HFFc6 (cell line): ENCODE results near the gene ZNF853. TPM values are rescaled to one million over a fixed set of nuclear protein-coding genes. Genes with fewer than 3 reads are reported as not detected.
"Not testable (repeated sequence)": the region's sequence is repeated elsewhere in the genome, so short reads cannot be mapped to it uniquely, and the experiment has no call there.

Experiments
- DNase-seq: peaks from one replicate; pipeline ENCODE4 v3.0.0-alpha.2; 2018
- H3K27ac Mint-ChIP-seq: 2 replicates; pipeline ENCODE4 v1.8.0; 2020; ENCODE audit warnings: mild to moderate bottlenecking, mixed read lengths
- H3K27me3 Mint-ChIP-seq: 2 replicates; pipeline ENCODE4 v1.8.0; 2021; ENCODE audit warnings: mild to moderate bottlenecking, moderate library complexity, mixed read lengths; ENCODE audit not compliant: insufficient read depth
- H3K36me3 Mint-ChIP-seq: 2 replicates; pipeline ENCODE4 v1.8.0; 2021; ENCODE audit warnings: low read depth, mixed read lengths
- H3K4me1 Mint-ChIP-seq: 2 replicates; pipeline ENCODE4 v1.8.0; 2020; ENCODE audit warnings: low read depth, mixed read lengths
- H3K4me3 Mint-ChIP-seq: 2 replicates; pipeline ENCODE4 v1.8.0; 2020; ENCODE audit warnings: mild to moderate bottlenecking, moderate library complexity, mixed read lengths
- H3K9me3 Mint-ChIP-seq: 2 replicates; pipeline ENCODE4 v1.8.0; 2020; ENCODE audit warnings: mild to moderate bottlenecking, mixed read lengths
- total RNA-seq, 6 experiments: library from RNA; stranded (reverse); fragmentation: NEBNext Ultra II Directional; extraction: Animal tissue kit (Norgen Biotek cat#: 25700); gene quantifications; 2 replicates in 1 of 6; 3 replicates in 5 of 6; pipeline ENCODE4 v1.2.3, GENCODE V29; 2021
- TF ChIP-seq, protein P1 (sequence below): fragments of 200-600 bp; sonication (generic); IDR thresholded peaks from 2 replicates; pipeline ENCODE4 v1.5.0; 2021; ENCODE audit warnings: antibody characterized with exemption, mild to moderate bottlenecking

ZNF853 gene
- total RNA-seq, 6 experiments from 2014 or later = 0.05 to 0.07 (median 0.06) TPM; not detected in 3

- no peak for DNase-seq
- peaks cover 15% of the 10 kb centered on the region for H3K27me3 Mint-ChIP-seq
These were observed 12.6 kb downstream of the ZNF853 start for GRCh38 chr7:6628045-6628444.

GRCh38 chr7:6630007-6630849 is 14.8 kb downstream of the ZNF853 start:
- no peak for DNase-seq
- H3K4me1 Mint-ChIP-seq = no peaks in the 10 kb centered on the region
- no peaks in the 10 kb centered on the region for H3K9me3 Mint-ChIP-seq
- no peak overlapping the region for H3K27ac Mint-ChIP-seq
- H3K4me3 Mint-ChIP-seq = no peak overlapping the region
- TF ChIP-seq, protein P1, sequence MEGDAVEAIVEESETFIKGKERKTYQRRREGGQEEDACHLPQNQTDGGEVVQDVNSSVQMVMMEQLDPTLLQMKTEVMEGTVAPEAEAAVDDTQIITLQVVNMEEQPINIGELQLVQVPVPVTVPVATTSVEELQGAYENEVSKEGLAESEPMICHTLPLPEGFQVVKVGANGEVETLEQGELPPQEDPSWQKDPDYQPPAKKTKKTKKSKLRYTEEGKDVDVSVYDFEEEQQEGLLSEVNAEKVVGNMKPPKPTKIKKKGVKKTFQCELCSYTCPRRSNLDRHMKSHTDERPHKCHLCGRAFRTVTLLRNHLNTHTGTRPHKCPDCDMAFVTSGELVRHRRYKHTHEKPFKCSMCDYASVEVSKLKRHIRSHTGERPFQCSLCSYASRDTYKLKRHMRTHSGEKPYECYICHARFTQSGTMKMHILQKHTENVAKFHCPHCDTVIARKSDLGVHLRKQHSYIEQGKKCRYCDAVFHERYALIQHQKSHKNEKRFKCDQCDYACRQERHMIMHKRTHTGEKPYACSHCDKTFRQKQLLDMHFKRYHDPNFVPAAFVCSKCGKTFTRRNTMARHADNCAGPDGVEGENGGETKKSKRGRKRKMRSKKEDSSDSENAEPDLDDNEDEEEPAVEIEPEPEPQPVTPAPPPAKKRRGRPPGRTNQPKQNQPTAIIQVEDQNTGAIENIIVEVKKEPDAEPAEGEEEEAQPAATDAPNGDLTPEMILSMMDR = no peak
- no peaks in the 10 kb centered on the region for H3K36me3 Mint-ChIP-seq
- H3K27me3 Mint-ChIP-seq = peaks cover 6% of the 10 kb centered on the region

More at GRCh38 chr7:6628045-6628444, 12.6 kb downstream of the ZNF853 start:
- H3K36me3 Mint-ChIP-seq = no peaks in the 10 kb centered on the region
- no peaks in the 10 kb centered on the region for H3K4me1 Mint-ChIP-seq
- no peaks in the 10 kb centered on the region for H3K9me3 Mint-ChIP-seq
- H3K27ac Mint-ChIP-seq = no peak overlapping the region
- H3K4me3 Mint-ChIP-seq = no peak overlapping the region
- TF ChIP-seq, protein P1 = no peak

DNA sequence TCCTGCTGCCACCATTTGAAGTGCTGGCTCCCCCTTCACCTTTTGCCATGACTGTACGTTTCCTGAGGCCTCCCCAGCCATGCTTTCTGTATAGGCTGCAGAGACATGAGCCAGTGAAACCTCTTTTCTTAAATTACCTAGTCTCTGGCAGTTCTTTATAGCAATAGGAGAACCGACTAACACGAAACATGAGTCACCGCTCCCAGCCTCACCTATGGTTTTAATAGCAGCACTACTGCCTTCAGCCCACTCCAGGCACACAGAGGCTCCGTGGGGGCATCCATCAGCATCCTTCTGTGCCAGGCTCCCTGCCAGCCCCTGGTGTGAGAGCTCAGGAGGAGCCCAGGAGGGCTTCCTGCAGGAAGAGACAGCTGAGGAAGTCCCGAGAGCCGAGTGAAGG is 16.2 kb downstream of the ZNF853 start:
- no peak overlapping the region for H3K27ac Mint-ChIP-seq
- H3K4me1 Mint-ChIP-seq = no peaks in the 10 kb centered on the region
- no peaks in the 10 kb centered on the region for H3K9me3 Mint-ChIP-seq
- H3K4me3 Mint-ChIP-seq = no peak overlapping the region
- peaks cover 6% of the 10 kb centered on the region for H3K27me3 Mint-ChIP-seq
- TF ChIP-seq, protein P1 = no peak
- no peak for DNase-seq
- H3K36me3 Mint-ChIP-seq = no peaks in the 10 kb centered on the region

- H3K36me3 Mint-ChIP-seq = peaks cover 4% of the 10 kb centered on the region
- no peak overlapping the region for H3K27ac Mint-ChIP-seq
- H3K4me3 Mint-ChIP-seq = no peak overlapping the region
- peaks cover 13% of the 10 kb centered on the region for H3K4me1 Mint-ChIP-seq
- TF ChIP-seq, protein P1 = no peak
- no peaks in the 10 kb centered on the region for H3K9me3 Mint-ChIP-seq
- H3K27me3 Mint-ChIP-seq = peaks cover 4% of the 10 kb centered on the region; the same call in 1 of the 2 replicates
- no peak for DNase-seq
These were observed 18.6 kb downstream of the ZNF853 start for GRCh38 chr7:6634021-6634420.

DNA sequence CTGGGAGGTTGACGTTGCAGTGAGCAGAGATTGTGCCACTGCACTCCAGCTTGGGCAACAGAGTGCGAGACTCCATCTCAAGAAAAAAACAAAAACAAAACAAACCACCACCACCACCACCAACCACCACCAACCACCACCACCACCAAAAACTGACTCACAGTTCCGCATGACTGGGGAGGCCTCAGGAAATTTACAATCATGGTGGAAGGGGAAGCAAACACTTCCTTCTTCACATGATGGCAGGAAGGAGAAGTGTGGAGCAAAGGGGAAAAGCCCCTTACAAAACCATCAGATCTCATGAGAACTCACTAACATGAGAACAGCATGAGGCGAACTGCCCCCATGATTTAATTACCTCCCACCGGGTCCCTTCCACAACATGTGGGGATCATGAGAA is 19.6 kb downstream of the ZNF853 start:
- Mint-ChIP-seq H3K4me1 (peaks cover 18% of the 10 kb centered on the region), H3K36me3 (peaks cover 14% of the 10 kb centered on the region)
- H3K27me3 Mint-ChIP-seq, H3K27ac Mint-ChIP-seq, DNase-seq, H3K4me3 Mint-ChIP-seq, H3K9me3 Mint-ChIP-seq: not testable (repeated sequence)
